ENCODE data around the gene LASP1.

DNA sequence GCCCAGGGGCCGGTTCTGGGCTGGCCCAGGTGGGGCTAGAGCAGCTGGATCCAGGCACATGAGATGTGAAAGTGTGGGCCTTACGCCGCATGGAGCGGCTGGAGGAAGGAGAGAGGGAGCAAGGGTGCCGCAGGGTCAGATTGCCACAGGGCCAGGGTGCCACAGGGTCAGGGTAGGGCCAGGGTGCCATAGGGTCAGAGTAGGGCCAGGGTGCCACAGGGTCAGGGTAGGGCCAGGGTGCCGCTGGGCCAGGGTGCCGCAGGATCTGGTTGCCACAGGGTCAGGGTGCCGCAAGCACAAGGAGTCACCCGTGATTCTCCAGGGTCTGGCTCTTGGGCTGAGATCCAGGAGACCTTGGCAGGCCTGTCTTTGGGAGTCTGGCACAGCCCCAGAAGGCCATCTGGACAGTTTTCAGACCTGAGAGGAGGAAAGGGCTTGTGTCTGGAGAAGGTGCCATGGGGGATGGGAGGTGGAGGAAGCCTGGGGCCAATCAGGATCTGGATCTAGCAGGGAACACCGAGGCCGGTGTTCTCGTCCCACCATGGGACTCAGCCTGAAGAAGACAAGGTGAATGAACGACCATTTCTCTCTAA, 42.5 kb downstream of the LASP1 start:
- TF ChIP-seq CTCF (IDR thresholded peaks at IDR 0.05) (no peak), POLR2A (IDR thresholded peaks at IDR 0.05) (no peak)
